Measurements from ENCODE around the gene APOC1. TPM values are rescaled to one million over a fixed set of nuclear protein-coding genes. Genes with fewer than 3 reads are reported as not detected.

Gene APOC1
- total RNA-seq, 2 donors from 2014 or later, result 5.4 to 24.1 TPM

- no peak overlapping the region for H3K27ac ChIP-seq
- no peak overlapping the region for H3K4me3 ChIP-seq
- H3K36me3 ChIP-seq (replicated peaks in 1 of 2; ENCODE audit: insufficient read depth in 1 of 2, low read depth in 2 of 2), result peaks cover 0 to 12% of the 10 kb centered on the region in 2 donors
- 75 to 80% methylated on average over 6 to 8 of the region's 8 CpGs for WGBS, 2 donors
- intact Hi-C loops (cut with DNase I), result no loop called here
- no peaks in the 10 kb centered on the region for H3K9me3 ChIP-seq
- no peaks in the 10 kb centered on the region for H3K27me3 ChIP-seq
- no peak for TF ChIP-seq CTCF (IDR thresholded peaks at IDR 0.05)
- TF ChIP-seq POLR2A (IDR thresholded peaks at IDR 0.05), result no peak
- no peak for DNase-seq
- peaks cover 21% of the 10 kb centered on the region for H3K4me1 ChIP-seq
- no peak for ATAC-seq
Observed at GRCh38 chr19:44960906-44961728, 46.7 kb downstream of the APOC1 start.

GRCh38 chr19:44961821-44962220 is 47.4 kb downstream of the APOC1 start:
- H3K27ac ChIP-seq, result no peak overlapping the region
- DNase-seq (no peak), ATAC-seq (no peak)
- TF ChIP-seq POLR2A (IDR thresholded peaks at IDR 0.05), result no peak
- no peak for TF ChIP-seq CTCF (IDR thresholded peaks at IDR 0.05)
- intact Hi-C loops (cut with DNase I), result no loop called here
- 82 to 92% methylated on average over 8 of the region's 8 CpGs for WGBS, 2 donors
- no peaks in the 10 kb centered on the region for H3K9me3 ChIP-seq
- H3K36me3 ChIP-seq (replicated peaks in 1 of 2; ENCODE audit: insufficient read depth in 1 of 2, low read depth in 2 of 2), result peaks cover 0 to 12% of the 10 kb centered on the region in 2 donors
- H3K4me1 ChIP-seq, result peaks cover 14% of the 10 kb centered on the region
- no peaks in the 10 kb centered on the region for H3K27me3 ChIP-seq
- H3K4me3 ChIP-seq, result no peak overlapping the region

- H3K27me3 ChIP-seq, result no peaks in the 10 kb centered on the region
- 87 to 95% methylated on average over 5 of the region's 5 CpGs for WGBS, 2 donors
- no peak for ATAC-seq
- no peak overlapping the region for H3K4me3 ChIP-seq
- H3K27ac ChIP-seq, result no peak overlapping the region
- no peaks in the 10 kb centered on the region for H3K4me1 ChIP-seq
- DNase-seq, result no peak
- TF ChIP-seq CTCF (IDR thresholded peaks at IDR 0.05), result no peak
- TF ChIP-seq POLR2A (IDR thresholded peaks at IDR 0.05), result no peak
- H3K36me3 ChIP-seq (replicated peaks in 1 of 2; ENCODE audit: insufficient read depth in 1 of 2, low read depth in 2 of 2), result peaks cover 0 to 17% of the 10 kb centered on the region in 2 donors
- intact Hi-C loops (cut with DNase I), result no loop called here
- H3K9me3 ChIP-seq, result no peaks in the 10 kb centered on the region
Observed at GRCh38 chr19:44968118-44968517, 53.7 kb downstream of the APOC1 start.

GRCh38 chr19:44968670-44969069 is 54.3 kb downstream of the APOC1 start:
- no peak for TF ChIP-seq CTCF (IDR thresholded peaks at IDR 0.05)
- no peak for TF ChIP-seq POLR2A (IDR thresholded peaks at IDR 0.05)
- intact Hi-C loops (cut with DNase I), result no loop called here
- Histone ChIP-seq H3K27ac (no peak overlapping the region), H3K36me3 (replicated peaks in 1 of 2; ENCODE audit: insufficient read depth in 1 of 2, low read depth in 2 of 2) (peaks cover 0 to 17% of the 10 kb centered on the region in 2 donors), H3K27me3 (no peaks in the 10 kb centered on the region), H3K4me3 (no peak overlapping the region), H3K4me1 (no peaks in the 10 kb centered on the region), H3K9me3 (no peaks in the 10 kb centered on the region)
- WGBS, 2 donors, result 95 to 100% methylated on average over 4 of the region's 4 CpGs
- ATAC-seq (no peak), DNase-seq (no peak)

Other genes starting within 250 kb of the APOC1 start
- 1 to 10 TPM; 3.9 to 5.3 TPM for gene CEACAM19, start 243.1 kb upstream of the APOC1 start, total RNA-seq
- gene CEACAM16, start 215.5 kb upstream of the APOC1 start, total RNA-seq, result 1 to 10 TPM in 1 of 2 donors, under 1 TPM in 1; 0.33 to 1.3 TPM
- gene BCL3, start 165.9 kb upstream of the APOC1 start, total RNA-seq, result 10 to 100 TPM; 26.2 to 72.5 TPM
- gene CBLC, start 136.7 kb upstream of the APOC1 start, total RNA-seq, result 10 to 100 TPM; 18.5 to 23.6 TPM
- 10 to 100 TPM; 89.2 to 89.3 TPM for gene BCAM, start 105.5 kb upstream of the APOC1 start, total RNA-seq
- gene NECTIN2, start 68.3 kb upstream of the APOC1 start, total RNA-seq, result 100 to 1,000 TPM in 1 of 2 donors, 10 to 100 TPM in 1; 54.0 to 137 TPM
- 10 to 100 TPM; 19.7 to 34.3 TPM for gene TOMM40, start 23.4 kb upstream of the APOC1 start, total RNA-seq
- 100 to 1,000 TPM in 1 of 2 donors, 10 to 100 TPM in 1; 77.6 to 216 TPM for gene APOE, start 8.8 kb upstream of the APOC1 start, total RNA-seq
- gene APOC4, start 27.6 kb downstream of the APOC1 start, total RNA-seq, result not detected
- gene APOC2, start 31.4 kb downstream of the APOC1 start, total RNA-seq, result not detected
- 10 to 100 TPM; 37.1 to 48.5 TPM for gene CLPTM1, start 40.8 kb downstream of the APOC1 start, total RNA-seq
- gene RELB, start 86.9 kb downstream of the APOC1 start, total RNA-seq, result 10 to 100 TPM in 1 of 2 donors, 1 to 10 TPM in 1; 8.9 to 11.9 TPM
- gene CLASRP, start 124.4 kb downstream of the APOC1 start, total RNA-seq, result 10 to 100 TPM; 40.2 to 64.9 TPM
- gene ZNF296, start 161.9 kb downstream of the APOC1 start, total RNA-seq, result under 1 TPM in 1 of 2 donors, not detected in 1; 0.26 TPM
- gene GEMIN7, start 164.7 kb downstream of the APOC1 start, total RNA-seq, result 10 to 100 TPM; 15.8 to 19.5 TPM
- 10 to 100 TPM; 16.6 to 49.8 TPM for gene PPP1R37, start 178.6 kb downstream of the APOC1 start, total RNA-seq
- gene NKPD1, start 246.4 kb downstream of the APOC1 start, total RNA-seq, result not detected

Measured in body of pancreas (tissue), 4 donors.